ENCODE data around the gene ADI1.
"Not testable (repeated sequence)": the region's sequence is repeated elsewhere in the genome, so short reads cannot be mapped to it uniquely, and the experiment has no call there.

Gene ADI1

GRCh38 chr2:3449936-3450335, 69.4 kb downstream of the ADI1 start:
- no peaks in the 10 kb centered on the region for H3K4me1 ChIP-seq (ENCODE audit: control insufficient read depth in 2 of 2, insufficient read depth in 2 of 2, low read length in 2 of 2)
- H3K36me3 ChIP-seq (ENCODE audit: control insufficient read depth in 2 of 2, insufficient read depth in 2 of 2, low read length in 2 of 2): peaks cover 48 to 63% of the 10 kb centered on the region in 2 donors

GRCh38 chr2:3449086-3449485, 70.2 kb downstream of the ADI1 start:
- Histone ChIP-seq H3K9ac (ENCODE audit: low read depth in 1 of 2, low read length in 2 of 2) (no peak overlapping the region), H3K27ac (ENCODE audit: low read depth in 2 of 2, low read length in 2 of 2) (no peak overlapping the region), H3K4me3 (ENCODE audit: low read length in 2 of 2) (no peak overlapping the region), H3K27me3 (ENCODE audit: control insufficient read depth in 2 of 2, insufficient read depth in 2 of 2, low read length in 2 of 2) (no peaks in the 10 kb centered on the region), H3K4me1 (ENCODE audit: control insufficient read depth in 2 of 2, insufficient read depth in 2 of 2, low read length in 2 of 2) (no peaks in the 10 kb centered on the region), H3K9me3 (ENCODE audit: control insufficient read depth in 2 of 2, low read length in 2 of 2) (no peaks in the 10 kb centered on the region), H3K36me3 (ENCODE audit: control insufficient read depth in 2 of 2, insufficient read depth in 2 of 2, low read length in 2 of 2) (peaks cover 50 to 67% of the 10 kb centered on the region in 2 donors)

More at GRCh38 chr2:3449936-3450335, 69.4 kb downstream of the ADI1 start:
- no peaks in the 10 kb centered on the region for H3K9me3 ChIP-seq (ENCODE audit: control insufficient read depth in 2 of 2, low read length in 2 of 2)
- no peak overlapping the region for H3K27ac ChIP-seq (ENCODE audit: low read depth in 2 of 2, low read length in 2 of 2)
- no peak overlapping the region for H3K4me3 ChIP-seq (ENCODE audit: low read length in 2 of 2)
- no peak overlapping the region for H3K9ac ChIP-seq (ENCODE audit: low read depth in 1 of 2, low read length in 2 of 2)
- no peaks in the 10 kb centered on the region for H3K27me3 ChIP-seq (ENCODE audit: control insufficient read depth in 2 of 2, insufficient read depth in 2 of 2, low read length in 2 of 2)

- not testable (repeated sequence) for H3K27ac ChIP-seq (ENCODE audit: low read depth in 2 of 2, low read length in 2 of 2); H3K4me1 ChIP-seq (ENCODE audit: control insufficient read depth in 2 of 2, insufficient read depth in 2 of 2, low read length in 2 of 2); H3K9ac ChIP-seq (ENCODE audit: low read depth in 1 of 2, low read length in 2 of 2); H3K27me3 ChIP-seq (ENCODE audit: control insufficient read depth in 2 of 2, insufficient read depth in 2 of 2, low read length in 2 of 2); H3K9me3 ChIP-seq (ENCODE audit: control insufficient read depth in 2 of 2, low read length in 2 of 2); H3K4me3 ChIP-seq (ENCODE audit: low read length in 2 of 2)
- peaks cover 56 to 71% of the 10 kb centered on the region in 2 donors for H3K36me3 ChIP-seq (ENCODE audit: control insufficient read depth in 2 of 2, insufficient read depth in 2 of 2, low read length in 2 of 2)
Observed at GRCh38 chr2:3448441-3448911, 70.9 kb downstream of the ADI1 start.

GRCh38 chr2:3447789-3448317, 71.5 kb downstream of the ADI1 start:
- Histone ChIP-seq H3K27ac (ENCODE audit: low read depth in 2 of 2, low read length in 2 of 2) (no peak overlapping the region), H3K4me1 (ENCODE audit: control insufficient read depth in 2 of 2, insufficient read depth in 2 of 2, low read length in 2 of 2) (no peaks in the 10 kb centered on the region), H3K9me3 (ENCODE audit: control insufficient read depth in 2 of 2, low read length in 2 of 2) (no peaks in the 10 kb centered on the region), H3K36me3 (ENCODE audit: control insufficient read depth in 2 of 2, insufficient read depth in 2 of 2, low read length in 2 of 2) (peaks cover 53 to 70% of the 10 kb centered on the region in 2 donors), H3K27me3 (ENCODE audit: control insufficient read depth in 2 of 2, insufficient read depth in 2 of 2, low read length in 2 of 2) (no peaks in the 10 kb centered on the region), H3K4me3 (ENCODE audit: low read length in 2 of 2) (no peak overlapping the region), H3K9ac (ENCODE audit: low read depth in 1 of 2, low read length in 2 of 2) (no peak overlapping the region)

All from mucosa of rectum (tissue), 2 donors.